A673 (cell line): ENCODE results near the gene INPP4B. TPM values are rescaled to one million over a fixed set of nuclear protein-coding genes. Genes with fewer than 3 reads are reported as not detected.

ENCODE experiments used
- BruUV-seq: library from RNA; stranded (reverse); fragments of 400-500 nt; replicated peaks from 2 replicates; lab custom pipeline; 2021; lab: Mats Ljungman, UMichigan
- CTCF ChIA-PET: fragments of 300-600 bp; sonication (Branson Sonifier 250); formaldehyde crosslinking; loops from one replicate; lab custom pipeline; 2022; ENCODE audit warnings: antibody characterized with exemption; lab: Charles Lee
- POLR2A ChIA-PET: fragments of 300-600 bp; sonication (Branson Sonifier 250); formaldehyde crosslinking; loops from one replicate; lab custom pipeline; 2022; ENCODE audit warnings: antibody characterized with exemption; ENCODE audit not compliant: low non-redundant PET; lab: Charles Lee
- DNase-seq: peaks from one replicate; pipeline ENCODE4 v3.0.0-alpha.2; 2015; ENCODE audit warnings: low spot score
- H3K27ac ChIP-seq: fragments of 200-600 bp; sonication (generic); 2 replicates; pipeline ENCODE4 v1.5.1; 2016; ENCODE audit warnings: mixed run types, low read depth, mild to moderate bottlenecking, mixed read lengths, antibody characterized with exemption, low read length; ENCODE audit not compliant: poor library complexity, severe bottlenecking
- H3K27me3 ChIP-seq: fragments of 200-600 bp; sonication (generic); replicated peaks from 2 replicates; pipeline ENCODE4 v1.6.1; 2017; ENCODE audit warnings: mixed run types, low read depth, mild to moderate bottlenecking, mixed read lengths, antibody characterized with exemption, low read length; ENCODE audit not compliant: insufficient read depth, poor library complexity
- H3K36me3 ChIP-seq: fragments of 200-600 bp; sonication (generic); 2 replicates; pipeline ENCODE4 v1.6.1; 2016; ENCODE audit warnings: mixed run types, mild to moderate bottlenecking, mixed read lengths, antibody characterized with exemption, low read length; ENCODE audit not compliant: insufficient read depth, poor library complexity, severe bottlenecking
- H3K4me1 ChIP-seq: fragments of 200-600 bp; sonication (generic); 2 replicates; pipeline ENCODE4 v1.6.1; 2017; ENCODE audit warnings: mixed run types, mild to moderate bottlenecking, mixed read lengths, antibody characterized with exemption, low read length; ENCODE audit not compliant: insufficient read depth, poor library complexity, severe bottlenecking
- H3K4me3 ChIP-seq: fragments of 200-600 bp; sonication (generic); 2 replicates; pipeline ENCODE4 v1.5.1; 2016; ENCODE audit warnings: low read depth, mixed run types, mild to moderate bottlenecking, mixed read lengths, low read length; ENCODE audit not compliant: poor library complexity, severe bottlenecking
- H3K9me3 ChIP-seq: fragments of 200-600 bp; sonication (generic); 2 replicates; pipeline ENCODE4 v1.6.1; 2016; ENCODE audit warnings: mixed run types, low read depth, mild to moderate bottlenecking, mixed read lengths, antibody characterized with exemption, low read length; ENCODE audit not compliant: poor library complexity, severe bottlenecking
- CTCF ChIP-seq: fragments of 300-800, 200-600 bp; sonication (generic); conservative IDR thresholded peaks from 2 replicates; pipeline ENCODE4 v1.5.1; 2017; ENCODE audit warnings: low read depth, mild to moderate bottlenecking, antibody characterized with exemption, low read length, moderate library complexity, mixed read lengths
- EZH2 ChIP-seq: fragments of 200-600 bp; sonication (generic); IDR thresholded peaks from 2 replicates; pipeline ENCODE4 v1.6.1; 2017; ENCODE audit warnings: borderline replicate concordance, low read depth, mild to moderate bottlenecking, mixed read lengths, antibody characterized with exemption, low read length; ENCODE audit not compliant: poor library complexity, severe bottlenecking
- intact Hi-C: fragments of 100-400 bp; cut with micrococcal nuclease; formaldehyde crosslinking; loops from one replicate; pipeline ENCODE4 v1.10.0; 2022; ENCODE audit not compliant: unreplicated experiment
- total RNA-seq: library from RNA; stranded (reverse); gene quantifications from 2 replicates; pipeline ENCODE4 v1.2.3, GENCODE V29; 2021

The INPP4B gene
- total RNA-seq, 1 experiment from 2014 or later = 13.1 TPM

- POLR2A ChIA-PET = no interaction called here
- Histone ChIP-seq H3K9me3 (no peaks in the 10 kb centered on the region), H3K4me3 (no peak overlapping the region), H3K36me3 (no peaks in the 10 kb centered on the region), H3K4me1 (no peaks in the 10 kb centered on the region), H3K27ac (no peak overlapping the region), H3K27me3 (no peaks in the 10 kb centered on the region)
- no peak for DNase-seq
- TF ChIP-seq EZH2 (no peak), CTCF (no peak)
- BruUV-seq = no TSS peak
- CTCF ChIA-PET = no interaction called here
- intact Hi-C loops = no loop called here
These were observed 757.2 kb downstream of the INPP4B start for GRCh38 chr4:142088906-142089305.

- BruUV-seq = no TSS peak
- no peaks in the 10 kb centered on the region for H3K9me3 ChIP-seq
- H3K4me1 ChIP-seq = no peaks in the 10 kb centered on the region
- DNase-seq = no peak
- no peak overlapping the region for H3K27ac ChIP-seq
- intact Hi-C loops = no loop called here
- ChIA-PET POLR2A (no interaction called here), CTCF (no interaction called here)
- no peaks in the 10 kb centered on the region for H3K36me3 ChIP-seq
- TF ChIP-seq EZH2 (no peak), CTCF (no peak)
- H3K4me3 ChIP-seq = no peak overlapping the region
- H3K27me3 ChIP-seq = no peaks in the 10 kb centered on the region
These were observed 760.4 kb downstream of the INPP4B start for GRCh38 chr4:142085513-142086292.

- no peak for TF ChIP-seq EZH2
- TF ChIP-seq CTCF = no peak
- no TSS peak for BruUV-seq
- H3K27me3 ChIP-seq = no peaks in the 10 kb centered on the region
- H3K9me3 ChIP-seq = no peaks in the 10 kb centered on the region
- ChIA-PET CTCF (no interaction called here), POLR2A (no interaction called here)
- DNase-seq = no peak
- H3K27ac ChIP-seq = no peak overlapping the region
- intact Hi-C loops = no loop called here
- no peaks in the 10 kb centered on the region for H3K36me3 ChIP-seq
- no peak overlapping the region for H3K4me3 ChIP-seq
- no peaks in the 10 kb centered on the region for H3K4me1 ChIP-seq
These were observed 762.8 kb downstream of the INPP4B start for GRCh38 chr4:142083264-142083663.
